ENCODE data around the gene KLHL29. TPM values are rescaled to one million over a fixed set of nuclear protein-coding genes. Genes with fewer than 3 reads are reported as not detected.

KLHL29 gene
- total RNA-seq, 4 donors from 2014 or later: 7.6 to 15.3 (median 8.4) TPM

GRCh38 chr2:23387221-23387550 lies 2.2 kb downstream of the KLHL29 start:
- TF ChIP-seq CTCF (IDR thresholded peaks at IDR 0.05; ENCODE audit: low read depth): no peak

- TF ChIP-seq CTCF (IDR thresholded peaks at IDR 0.05; ENCODE audit: low read depth): no peak
Observed at GRCh38 chr2:23387845-23388244, 2.9 kb downstream of the KLHL29 start.

GRCh38 chr2:23388294-23388693 lies 3.3 kb downstream of the KLHL29 start:
- no peak for TF ChIP-seq CTCF (IDR thresholded peaks at IDR 0.05; ENCODE audit: low read depth)

GRCh38 chr2:23388756-23389514 lies 4.0 kb downstream of the KLHL29 start:
- no peak for TF ChIP-seq CTCF (IDR thresholded peaks at IDR 0.05; ENCODE audit: low read depth)

GRCh38 chr2:23390152-23390551 lies 5.2 kb downstream of the KLHL29 start:
- no peak for TF ChIP-seq CTCF (IDR thresholded peaks at IDR 0.05; ENCODE audit: low read depth)

- no peak for TF ChIP-seq CTCF (IDR thresholded peaks at IDR 0.05; ENCODE audit: low read depth)
Observed at GRCh38 chr2:23393722-23394121, 8.7 kb downstream of the KLHL29 start.

- no peak for TF ChIP-seq CTCF (IDR thresholded peaks at IDR 0.05; ENCODE audit: low read depth)
Observed at GRCh38 chr2:23394700-23395099, 9.7 kb downstream of the KLHL29 start.
